Breast epithelium (tissue), 4 donors: ENCODE data around the gene CTNNA3. TPM values are rescaled to one million over a fixed set of nuclear protein-coding genes. Genes with fewer than 3 reads are reported as not detected.

Source experiments
- DNase-seq, 2 donors: peaks; one replicate each; pipeline ENCODE4 v3.0.0-alpha.2; 2019; ENCODE audit warnings: low spot score in 2 of 2
- H3K27ac ChIP-seq, 2 donors: fragments of 200-600 bp; sonication (generic) in 1 of 2; one replicate each; pipeline ENCODE4 v1.5.1; 2016 to 2019; ENCODE audit warnings: mild to moderate bottlenecking in 1 of 2
- H3K27me3 ChIP-seq, 2 donors: fragments of 200-600 bp; sonication (generic) in 1 of 2; one replicate each; pipeline versions ENCODE4 v1.5.1 to v1.6.0; 2017 to 2019; ENCODE audit warnings: control low read depth in 1 of 2, mild to moderate bottlenecking in 1 of 2
- H3K36me3 ChIP-seq: fragments of 200-600 bp; one replicate; pipeline ENCODE4 v1.5.1; 2019
- H3K4me1 ChIP-seq, 2 donors: fragments of 200-600 bp; sonication (generic); one replicate each; pipeline ENCODE4 v1.5.1; 2016 to 2019; ENCODE audit warnings: control low read depth in 1 of 2
- H3K4me3 ChIP-seq, 3 donors: fragments of 200-600 bp; sonication (generic); 1 replicate in 2 of 3; 2 replicates in 1 of 3; pipeline ENCODE4 v1.5.1; 2016 to 2019; ENCODE audit warnings: mild to moderate bottlenecking in 3 of 3, moderate library complexity in 2 of 3
- H3K9me3 ChIP-seq, 2 donors: fragments of 200-600 bp; sonication (generic) in 1 of 2; one replicate each; pipeline ENCODE4 v1.5.1; 2016 to 2019; ENCODE audit warnings: control low read depth in 1 of 2
- CTCF ChIP-seq, 3 donors: fragments of 450-650 bp; IDR thresholded peaks; one replicate each; pipeline ENCODE4 v1.5.1; 2016 to 2017; ENCODE audit warnings: antibody characterized with exemption in 3 of 3, mild to moderate bottlenecking in 3 of 3, moderate library complexity in 3 of 3
- POLR2A ChIP-seq: fragments of 450-650 bp; IDR thresholded peaks from one replicate; pipeline ENCODE4 v1.6.1; 2016; ENCODE audit warnings: antibody characterized with exemption, mild to moderate bottlenecking, moderate library complexity
- POLR2AphosphoS5 ChIP-seq, 3 donors: sonication (generic); formaldehyde crosslinking; IDR thresholded peaks; one replicate each; pipeline ENCODE4 v1.6.1; 2017; ENCODE audit warnings: antibody characterized with exemption in 3 of 3
- intact Hi-C: fragments of 100-400 bp; cut with DNase I; formaldehyde crosslinking; loops from one replicate; pipeline ENCODE4 v1.15.1; 2023; ENCODE audit warnings: low total_unique reads
- total RNA-seq, 3 donors: library from RNA; depleted of rRNA; stranded (reverse); fragments of >200 nt; gene quantifications; one replicate each; pipeline ENCODE4 v1.1.0, GENCODE V29; 2016

Gene CTNNA3
- total RNA-seq, 3 donors from 2014 or later = 0.33 to 1.1 (median 0.59) TPM

GRCh38 chr10:66951896-66952295 is 744.1 kb downstream of the CTNNA3 start:
- TF ChIP-seq CTCF (IDR thresholded peaks at IDR 0.05) (no peak), POLR2A (no peak), POLR2AphosphoS5 (IDR thresholded peaks at IDR 0.05) (no peak)
- no peak for DNase-seq
- H3K4me1 ChIP-seq = no peaks in the 10 kb centered on the region
- H3K4me3 ChIP-seq = no peak overlapping the region
- H3K27me3 ChIP-seq = no peaks in the 10 kb centered on the region
- H3K27ac ChIP-seq = no peak overlapping the region
- H3K36me3 ChIP-seq = no peaks in the 10 kb centered on the region
- no peaks in the 10 kb centered on the region for H3K9me3 ChIP-seq
- intact Hi-C loops = no loop called here

- intact Hi-C loops = no loop called here
- no peak overlapping the region for H3K4me3 ChIP-seq
- TF ChIP-seq POLR2AphosphoS5 (IDR thresholded peaks at IDR 0.05) = no peak
- TF ChIP-seq CTCF (IDR thresholded peaks at IDR 0.05) = no peak
- TF ChIP-seq POLR2A = no peak
- H3K27me3 ChIP-seq = no peaks in the 10 kb centered on the region
- DNase-seq = no peak
- H3K9me3 ChIP-seq = no peaks in the 10 kb centered on the region
- no peaks in the 10 kb centered on the region for H3K36me3 ChIP-seq
- no peak overlapping the region for H3K27ac ChIP-seq
- H3K4me1 ChIP-seq = no peaks in the 10 kb centered on the region
Observed at GRCh38 chr10:66943590-66943989, 752.4 kb downstream of the CTNNA3 start.

- Histone ChIP-seq H3K9me3 (no peaks in the 10 kb centered on the region), H3K27me3 (no peaks in the 10 kb centered on the region), H3K36me3 (no peaks in the 10 kb centered on the region), H3K4me3 (no peak overlapping the region), H3K27ac (no peak overlapping the region), H3K4me1 (no peaks in the 10 kb centered on the region)
- TF ChIP-seq POLR2AphosphoS5 (IDR thresholded peaks at IDR 0.05) (no peak), POLR2A (no peak), CTCF (IDR thresholded peaks at IDR 0.05) (no peak)
- intact Hi-C loops = no loop called here
- no peak for DNase-seq
Observed at GRCh38 chr10:66942407-66942806, 753.6 kb downstream of the CTNNA3 start.

GRCh38 chr10:66941491-66941890 is 754.5 kb downstream of the CTNNA3 start:
- H3K27ac ChIP-seq = no peak overlapping the region
- intact Hi-C loops = no loop called here
- H3K36me3 ChIP-seq = no peaks in the 10 kb centered on the region
- no peak for TF ChIP-seq POLR2A
- TF ChIP-seq POLR2AphosphoS5 (IDR thresholded peaks at IDR 0.05) = no peak
- no peaks in the 10 kb centered on the region for H3K4me1 ChIP-seq
- H3K4me3 ChIP-seq = no peak overlapping the region
- DNase-seq = no peak
- no peaks in the 10 kb centered on the region for H3K27me3 ChIP-seq
- no peaks in the 10 kb centered on the region for H3K9me3 ChIP-seq

- H3K4me1 ChIP-seq = no peaks in the 10 kb centered on the region
- H3K27me3 ChIP-seq = no peaks in the 10 kb centered on the region
- no peaks in the 10 kb centered on the region for H3K36me3 ChIP-seq
- intact Hi-C loops = no loop called here
- TF ChIP-seq CTCF (IDR thresholded peaks at IDR 0.05) = no peak
- no peak overlapping the region for H3K4me3 ChIP-seq
- no peak overlapping the region for H3K27ac ChIP-seq
- no peaks in the 10 kb centered on the region for H3K9me3 ChIP-seq
- DNase-seq = no peak
Observed at GRCh38 chr10:66940965-66941364, 755.0 kb downstream of the CTNNA3 start.

- no peak overlapping the region for H3K27ac ChIP-seq
- no peaks in the 10 kb centered on the region for H3K9me3 ChIP-seq
- H3K4me1 ChIP-seq = no peaks in the 10 kb centered on the region
- no peaks in the 10 kb centered on the region for H3K36me3 ChIP-seq
- intact Hi-C loops = no loop called here
- H3K27me3 ChIP-seq = peaks cover 0 to 8% of the 10 kb centered on the region in 2 donors
- DNase-seq = no peak
- TF ChIP-seq POLR2A = no peak
- no peak for TF ChIP-seq CTCF (IDR thresholded peaks at IDR 0.05)
- TF ChIP-seq POLR2AphosphoS5 (IDR thresholded peaks at IDR 0.05) = no peak
- H3K4me3 ChIP-seq = no peak overlapping the region
Observed at GRCh38 chr10:66934711-66935110, 761.3 kb downstream of the CTNNA3 start.
